SU-DHL-6 (cell line): Measurements from ENCODE around the gene TMEM250.

Source experiments
- EZH2phosphoT487 ChIP-seq: fragments of 200-600 bp; sonication (generic), shearing (Covaris generic); conservative IDR thresholded peaks from 2 replicates; pipeline ENCODE4 v1.6.1; 2018; ENCODE audit warnings: mild to moderate bottlenecking, antibody characterized with exemption, low read length, moderate library complexity, mixed read lengths
- TF ChIP-seq, protein P1 (sequence below): fragments of 200-600 bp; sonication (generic); IDR thresholded peaks from one replicate; pipeline ENCODE4 v1.5.1; 2017; ENCODE audit warnings: antibody characterized with exemption, mild to moderate bottlenecking, low read length, moderate library complexity; ENCODE audit not compliant: insufficient read depth, poor library complexity, severe bottlenecking

DNA sequence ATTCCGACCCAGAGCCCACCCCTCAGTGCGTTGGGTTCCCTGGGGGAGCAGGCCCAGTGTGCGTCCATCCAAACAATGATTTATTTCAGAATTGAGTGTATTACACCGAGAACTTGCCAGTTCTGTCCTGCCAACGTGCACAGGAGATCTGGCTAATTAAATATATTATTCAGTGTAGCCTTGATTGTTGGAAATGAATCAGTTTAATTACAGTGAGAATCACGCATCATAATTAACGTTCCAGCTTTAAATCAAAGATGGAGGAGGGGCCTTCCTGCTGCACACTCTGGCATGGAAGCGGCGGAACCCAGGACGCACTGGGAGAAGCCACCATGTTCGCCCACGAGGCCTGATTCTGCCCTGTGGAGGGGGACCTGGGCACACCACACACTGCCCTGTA lies 30.7 kb upstream of the TMEM250 start:
- TF ChIP-seq, protein P1, sequence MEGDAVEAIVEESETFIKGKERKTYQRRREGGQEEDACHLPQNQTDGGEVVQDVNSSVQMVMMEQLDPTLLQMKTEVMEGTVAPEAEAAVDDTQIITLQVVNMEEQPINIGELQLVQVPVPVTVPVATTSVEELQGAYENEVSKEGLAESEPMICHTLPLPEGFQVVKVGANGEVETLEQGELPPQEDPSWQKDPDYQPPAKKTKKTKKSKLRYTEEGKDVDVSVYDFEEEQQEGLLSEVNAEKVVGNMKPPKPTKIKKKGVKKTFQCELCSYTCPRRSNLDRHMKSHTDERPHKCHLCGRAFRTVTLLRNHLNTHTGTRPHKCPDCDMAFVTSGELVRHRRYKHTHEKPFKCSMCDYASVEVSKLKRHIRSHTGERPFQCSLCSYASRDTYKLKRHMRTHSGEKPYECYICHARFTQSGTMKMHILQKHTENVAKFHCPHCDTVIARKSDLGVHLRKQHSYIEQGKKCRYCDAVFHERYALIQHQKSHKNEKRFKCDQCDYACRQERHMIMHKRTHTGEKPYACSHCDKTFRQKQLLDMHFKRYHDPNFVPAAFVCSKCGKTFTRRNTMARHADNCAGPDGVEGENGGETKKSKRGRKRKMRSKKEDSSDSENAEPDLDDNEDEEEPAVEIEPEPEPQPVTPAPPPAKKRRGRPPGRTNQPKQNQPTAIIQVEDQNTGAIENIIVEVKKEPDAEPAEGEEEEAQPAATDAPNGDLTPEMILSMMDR, result no peak
- no peak for TF ChIP-seq EZH2phosphoT487
